ENCODE measurements around the gene PACRG.

Gene PACRG

GRCh38 chr6:163062790-163063189, 335.0 kb downstream of the PACRG start:
- TF ChIP-seq CTCF (IDR thresholded peaks at IDR 0.05), result no peak
- Mint-ChIP-seq H3K4me1 (peaks cover 14% of the 10 kb centered on the region), H3K27me3 (ENCODE audit: low read depth, poor library complexity) (peaks cover 8% of the 10 kb centered on the region), H3K36me3 (ENCODE audit: low read depth) (no peaks in the 10 kb centered on the region), H3K4me3 (no peak overlapping the region), H3K9me3 (peaks cover 5% of the 10 kb centered on the region), H3K27ac (no peak overlapping the region)
- no peak for DNase-seq

GRCh38 chr6:163063561-163063960, 335.8 kb downstream of the PACRG start:
- TF ChIP-seq CTCF (IDR thresholded peaks at IDR 0.05), result no peak
- H3K27me3 Mint-ChIP-seq (ENCODE audit: low read depth, poor library complexity), result peaks cover 8% of the 10 kb centered on the region
- DNase-seq, result no peak
- no peaks in the 10 kb centered on the region for H3K36me3 Mint-ChIP-seq (ENCODE audit: low read depth)
- H3K4me1 Mint-ChIP-seq, result peaks cover 14% of the 10 kb centered on the region
- H3K4me3 Mint-ChIP-seq, result no peak overlapping the region
- H3K27ac Mint-ChIP-seq, result no peak overlapping the region
- H3K9me3 Mint-ChIP-seq, result peaks cover 5% of the 10 kb centered on the region

- Mint-ChIP-seq H3K36me3 (ENCODE audit: low read depth) (no peaks in the 10 kb centered on the region), H3K4me3 (no peak overlapping the region), H3K27ac (no peak overlapping the region), H3K4me1 (peaks cover 14% of the 10 kb centered on the region), H3K9me3 (peaks cover under 1% of the 10 kb centered on the region), H3K27me3 (ENCODE audit: low read depth, poor library complexity) (peaks cover 8% of the 10 kb centered on the region)
- DNase-seq, result no peak
- no peak for TF ChIP-seq CTCF (IDR thresholded peaks at IDR 0.05)
These were observed 336.6 kb downstream of the PACRG start for GRCh38 chr6:163064397-163064796.

GRCh38 chr6:163066200-163066599, 338.4 kb downstream of the PACRG start:
- no peak for TF ChIP-seq CTCF (IDR thresholded peaks at IDR 0.05)
- Mint-ChIP-seq H3K4me3 (no peak overlapping the region), H3K4me1 (peaks cover 14% of the 10 kb centered on the region), H3K27ac (no peak overlapping the region), H3K9me3 (no peaks in the 10 kb centered on the region), H3K27me3 (ENCODE audit: low read depth, poor library complexity) (peaks cover 11% of the 10 kb centered on the region), H3K36me3 (ENCODE audit: low read depth) (no peaks in the 10 kb centered on the region)
- DNase-seq, result no peak

GRCh38 chr6:163077134-163077533, 349.4 kb downstream of the PACRG start:
- no peak for DNase-seq
- Mint-ChIP-seq H3K27me3 (ENCODE audit: low read depth, poor library complexity) (no peaks in the 10 kb centered on the region), H3K27ac (no peak overlapping the region), H3K4me3 (no peak overlapping the region), H3K36me3 (ENCODE audit: low read depth) (no peaks in the 10 kb centered on the region), H3K4me1 (no peaks in the 10 kb centered on the region), H3K9me3 (peaks cover 6% of the 10 kb centered on the region)
- no peak for TF ChIP-seq CTCF (IDR thresholded peaks at IDR 0.05)

- peaks cover 6% of the 10 kb centered on the region for H3K9me3 Mint-ChIP-seq
- no peak overlapping the region for H3K4me3 Mint-ChIP-seq
- H3K27ac Mint-ChIP-seq, result no peak overlapping the region
- H3K27me3 Mint-ChIP-seq (ENCODE audit: low read depth, poor library complexity), result no peaks in the 10 kb centered on the region
- peaks cover 8% of the 10 kb centered on the region for H3K4me1 Mint-ChIP-seq
- DNase-seq, result no peak
- TF ChIP-seq CTCF (IDR thresholded peaks at IDR 0.05), result no peak
- H3K36me3 Mint-ChIP-seq (ENCODE audit: low read depth), result no peaks in the 10 kb centered on the region
These were observed 350.9 kb downstream of the PACRG start for GRCh38 chr6:163078712-163079111.

Measured in nephron progenitor cell (in vitro differentiated cells).